Stimulated activated CD8-positive, alpha-beta memory T cell treated with anti-CD3 and anti-CD28 coated beads, Interleukin-4, amount 100 ng/mL, for 24 hours (primary cell): ENCODE data around the gene IFITM2.

Source experiments
- DNase-seq: peaks from one replicate; pipeline ENCODE4 v3.0.0-alpha.2; 2020; ENCODE audit warnings: low read depth

IFITM2 gene

GRCh38 chr11:293271-293851, 14.3 kb upstream of the IFITM2 start:
- no peak for DNase-seq

GRCh38 chr11:293852-294661, 13.6 kb upstream of the IFITM2 start:
- DNase-seq, result no peak

GRCh38 chr11:294780-295179, 12.8 kb upstream of the IFITM2 start:
- no peak for DNase-seq

GRCh38 chr11:295351-296170, 12.1 kb upstream of the IFITM2 start:
- DNase-seq, result no peak

GRCh38 chr11:296171-297050, 11.2 kb upstream of the IFITM2 start:
- DNase-seq, result no peak

- no peak for DNase-seq
These were observed 10.5 kb upstream of the IFITM2 start for GRCh38 chr11:297051-297585.

- DNase-seq, result no peak
These were observed 9.8 kb upstream of the IFITM2 start for GRCh38 chr11:297586-298405.

- DNase-seq, result no peak
These were observed 9.1 kb upstream of the IFITM2 start for GRCh38 chr11:298406-299065.

GRCh38 chr11:299081-299891, 8.3 kb upstream of the IFITM2 start, which contains the start of gene IFITM5:
Gene IFITM5 (minus strand): TSS chr11:299526. CDS start chr11:299490, 36 bp downstream.
- no peak for DNase-seq

GRCh38 chr11:299951-300735, 7.5 kb upstream of the IFITM2 start:
- DNase-seq, result no peak

GRCh38 chr11:303363-303762, 4.3 kb upstream of the IFITM2 start:
- DNase-seq, result no peak

GRCh38 chr11:304061-304506, 3.5 kb upstream of the IFITM2 start:
- no peak for DNase-seq

- DNase-seq, result no peak
These were observed 2.4 kb upstream of the IFITM2 start for GRCh38 chr11:304915-305843.

GRCh38 chr11:305844-306211, 1.8 kb upstream of the IFITM2 start:
- no peak for DNase-seq

GRCh38 chr11:306645-307371, 808 bp upstream of the IFITM2 start:
- DNase-seq, result no peak
